HG03460 (cell line): ENCODE data around the gene HMG20A.

Experiments
- ATAC-seq: cut with Tn5 transposase; IDR thresholded peaks from one replicate; pipeline ENCODE4 v1.9.1; 2021; ENCODE audit not compliant: unreplicated experiment

The HMG20A gene

DNA sequence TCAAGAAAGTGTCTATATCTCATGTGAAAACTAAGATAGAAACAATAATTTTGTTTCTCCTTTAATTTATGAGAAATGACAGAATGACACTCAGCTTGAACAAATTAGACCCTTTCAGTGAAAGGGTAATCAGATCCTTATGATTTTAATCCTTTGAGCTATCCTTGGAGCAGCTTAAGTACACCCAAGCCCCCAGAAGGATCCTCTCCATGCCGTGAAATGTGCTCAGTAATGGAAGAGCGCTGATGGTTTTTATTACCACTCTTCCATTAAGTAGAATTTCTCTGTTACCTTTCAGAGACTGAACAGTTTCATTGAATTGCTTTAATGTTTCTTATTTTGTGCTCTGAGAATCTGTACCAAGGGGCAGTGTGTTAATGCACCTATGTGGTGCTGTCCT lies 54.3 kb downstream of the HMG20A start:
- ATAC-seq: no peak

DNA sequence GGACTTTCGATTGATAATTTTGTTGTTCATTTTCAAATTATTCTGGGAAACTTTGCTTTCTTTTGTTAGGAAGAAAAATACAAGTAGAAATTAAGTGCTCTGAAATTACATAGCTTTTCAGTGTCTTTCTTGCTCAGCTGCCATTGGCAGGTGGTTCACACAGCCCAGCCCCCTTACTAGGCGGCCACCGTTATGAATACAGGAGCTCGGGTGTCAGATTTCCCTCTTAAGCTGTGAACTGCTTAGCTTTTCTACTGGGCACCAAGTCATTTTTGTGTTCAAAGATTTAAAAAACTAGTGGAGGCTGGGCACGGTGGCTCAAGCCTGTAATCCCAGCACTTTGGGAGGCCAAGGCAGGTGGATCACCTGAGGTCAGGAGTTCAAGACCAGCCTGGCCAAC lies 55.2 kb downstream of the HMG20A start:
- no peak for ATAC-seq

DNA sequence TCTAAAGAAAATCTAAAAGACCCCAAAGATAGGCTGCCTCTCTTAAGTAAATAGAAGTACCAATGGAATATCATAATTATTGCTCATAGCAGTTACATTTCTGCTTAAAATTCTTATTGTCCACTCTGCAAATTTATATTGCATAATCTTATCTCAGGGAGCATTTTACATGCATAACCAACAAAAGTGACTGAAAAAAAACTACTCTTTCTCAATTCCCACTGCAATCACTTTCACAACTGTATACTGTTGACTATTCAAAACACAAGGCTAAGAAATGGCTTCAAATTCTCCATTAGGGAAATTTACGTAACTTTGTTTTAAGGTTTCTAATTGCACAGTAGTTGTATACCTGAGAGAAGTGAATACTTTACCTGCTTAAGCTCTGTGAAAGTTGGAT lies 56.3 kb downstream of the HMG20A start:
- no peak for ATAC-seq

DNA sequence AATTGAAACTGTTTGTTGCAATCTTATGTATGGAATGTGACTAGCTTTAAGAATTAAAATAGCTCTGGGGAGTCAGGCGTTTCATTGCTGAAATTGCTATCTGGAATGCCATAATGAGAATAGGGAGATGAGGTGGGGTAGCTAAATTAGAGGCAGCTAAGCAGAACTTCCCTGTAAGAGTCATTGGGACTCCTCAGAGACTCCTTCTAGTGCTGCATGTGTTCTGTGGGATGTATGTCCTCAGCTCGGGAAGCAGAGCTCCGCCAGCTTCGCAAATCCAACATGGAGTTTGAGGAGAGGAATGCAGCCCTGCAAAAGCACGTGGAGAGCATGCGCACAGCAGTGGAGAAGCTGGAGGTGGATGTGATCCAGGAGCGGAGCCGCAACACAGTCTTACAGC lies 57.4 kb downstream of the HMG20A start:
- ATAC-seq: no peak

DNA sequence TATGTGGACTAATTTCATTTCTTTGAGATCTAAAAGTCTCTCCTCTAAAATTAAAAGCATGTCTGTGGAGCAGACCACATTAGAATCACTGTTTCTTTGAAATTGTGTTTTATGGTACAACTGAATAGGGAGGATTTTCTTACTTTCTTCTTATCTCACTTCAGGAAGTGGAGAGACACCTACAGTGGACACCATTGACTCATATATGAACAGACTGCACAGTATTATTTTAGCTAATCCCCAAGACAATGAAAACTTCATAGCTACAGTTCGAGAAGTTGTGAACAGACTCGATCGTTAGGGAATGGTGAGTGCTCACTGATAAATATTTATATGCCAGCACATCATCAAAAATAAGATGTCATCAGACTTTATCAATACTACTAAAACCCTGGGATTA lies 58.3 kb downstream of the HMG20A start:
- no peak for ATAC-seq

DNA sequence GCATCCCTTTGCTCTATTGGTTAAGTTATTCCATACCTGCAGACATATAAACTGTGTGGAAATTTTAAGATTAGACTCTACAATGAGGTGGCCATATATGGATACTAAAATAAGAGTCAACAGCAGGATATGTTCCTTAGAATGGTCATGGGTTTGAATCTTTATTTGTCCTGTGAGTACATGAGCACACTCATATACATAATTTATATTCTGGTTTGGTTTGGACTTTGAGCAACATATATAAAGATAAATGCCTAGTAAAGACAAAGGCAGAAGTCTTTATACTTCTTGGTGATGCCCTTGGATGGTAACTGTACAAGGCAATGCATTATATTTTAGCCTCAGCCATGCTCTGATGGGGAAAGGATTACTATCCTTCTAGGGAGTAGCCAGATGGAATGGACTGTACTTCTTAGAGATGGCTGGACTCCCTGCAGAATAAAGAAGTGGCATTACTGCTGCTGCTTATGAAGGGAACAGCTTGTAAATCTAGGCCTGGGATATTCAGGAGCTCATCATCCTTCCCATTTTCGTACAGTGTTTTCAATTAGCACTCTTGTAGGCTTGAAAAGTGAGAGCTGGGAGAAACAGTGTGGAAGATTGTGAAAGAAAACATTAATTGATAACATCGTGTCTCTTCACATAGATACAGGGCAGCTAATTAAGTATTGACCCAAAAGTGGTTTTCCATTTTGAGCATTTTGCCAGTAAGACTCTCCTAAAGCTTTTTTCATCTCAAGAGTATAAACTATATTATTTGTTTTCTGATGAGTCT lies 60.4 kb downstream of the HMG20A start:
- no peak for ATAC-seq

DNA sequence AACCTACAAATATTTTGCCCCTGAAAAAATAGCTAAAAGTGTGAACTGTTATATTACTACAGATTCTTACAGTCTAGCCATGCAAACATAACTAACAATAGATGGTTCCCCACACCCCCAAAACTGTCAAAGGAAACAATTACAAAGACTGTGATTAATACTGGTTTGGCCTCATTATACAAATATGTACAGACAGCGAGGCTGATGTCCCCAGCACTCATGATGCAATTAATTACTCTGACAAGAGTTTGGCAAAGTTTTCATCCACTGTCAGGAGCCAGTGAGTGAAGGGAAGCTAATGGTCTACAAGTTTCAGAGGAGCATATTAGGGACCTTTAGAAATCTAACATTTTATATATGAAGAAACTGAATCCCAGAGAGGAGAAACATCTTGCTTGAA lies 61.0 kb downstream of the HMG20A start:
- no peak for ATAC-seq

DNA sequence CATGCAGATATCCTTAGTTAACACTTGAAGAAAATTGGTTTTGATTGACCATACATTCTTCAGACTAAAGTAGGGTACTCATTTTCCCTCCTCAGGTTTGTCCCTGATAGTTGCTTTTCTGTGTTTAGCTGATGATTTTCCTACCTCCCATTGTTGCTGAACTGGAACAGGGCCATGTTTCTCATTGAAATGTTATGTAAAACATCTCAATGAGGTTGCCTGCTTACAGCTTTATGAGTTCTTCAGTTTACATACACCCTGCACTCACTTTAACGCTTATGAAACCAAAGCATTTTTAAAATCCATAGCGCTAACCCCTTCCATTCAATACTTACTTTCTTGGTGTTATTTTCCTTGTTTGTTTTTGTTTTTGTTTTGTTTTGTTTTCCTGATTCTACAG lies 61.9 kb downstream of the HMG20A start:
- no peak for ATAC-seq

DNA sequence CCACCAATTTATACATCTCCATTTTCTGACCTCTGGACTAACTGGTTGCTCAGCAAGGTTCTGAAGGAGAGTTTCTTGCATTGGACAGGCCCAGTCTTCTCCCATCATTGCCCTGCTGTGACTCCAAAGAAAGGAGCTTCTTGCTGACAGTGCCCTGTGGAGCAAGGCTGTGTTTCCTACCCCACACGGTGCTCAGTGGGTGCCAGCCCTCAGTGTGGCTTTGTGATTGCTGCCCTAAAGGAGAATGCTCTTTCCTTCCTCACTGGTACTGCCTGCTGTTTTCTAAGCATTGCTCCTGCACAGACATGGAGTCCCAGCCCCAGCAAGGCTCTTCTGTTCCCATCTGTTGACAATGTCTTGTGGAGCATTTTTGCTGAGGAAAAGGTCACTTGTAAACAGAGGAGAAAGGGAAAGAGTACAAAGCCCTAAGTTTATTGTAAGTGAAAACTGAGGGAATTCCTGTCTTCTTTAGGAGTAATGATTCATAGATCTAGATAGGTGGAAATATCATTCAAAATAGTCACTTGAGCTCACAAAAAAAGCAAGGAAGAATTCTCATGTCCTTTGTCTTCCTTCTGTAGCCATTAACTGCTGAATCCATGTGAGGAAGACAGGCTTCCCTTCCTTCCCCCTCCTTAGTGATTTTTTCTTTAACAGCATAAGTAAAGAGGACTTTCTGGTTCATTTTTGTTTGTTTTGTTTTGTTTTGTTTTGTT lies 62.9 kb downstream of the HMG20A start:
- no peak for ATAC-seq

DNA sequence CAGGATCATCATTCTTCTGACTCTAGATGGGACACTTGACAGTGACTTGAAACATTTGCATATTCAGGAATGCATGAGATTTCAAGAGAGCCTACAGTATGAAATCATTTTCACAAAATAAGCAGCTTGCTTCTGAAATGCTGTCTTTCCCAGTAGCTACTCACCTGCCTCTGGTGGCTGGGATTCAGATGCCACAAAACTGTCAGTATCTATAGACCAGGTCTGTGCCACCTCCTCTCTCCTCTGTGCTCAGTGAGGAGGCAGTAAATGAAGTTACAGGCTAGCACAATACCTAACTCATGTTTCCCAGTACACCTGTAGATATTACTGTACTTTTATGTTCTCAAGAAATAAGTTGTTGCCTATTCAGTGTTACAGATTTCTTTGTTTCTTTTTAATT lies 64.3 kb downstream of the HMG20A start:
- no peak for ATAC-seq

DNA sequence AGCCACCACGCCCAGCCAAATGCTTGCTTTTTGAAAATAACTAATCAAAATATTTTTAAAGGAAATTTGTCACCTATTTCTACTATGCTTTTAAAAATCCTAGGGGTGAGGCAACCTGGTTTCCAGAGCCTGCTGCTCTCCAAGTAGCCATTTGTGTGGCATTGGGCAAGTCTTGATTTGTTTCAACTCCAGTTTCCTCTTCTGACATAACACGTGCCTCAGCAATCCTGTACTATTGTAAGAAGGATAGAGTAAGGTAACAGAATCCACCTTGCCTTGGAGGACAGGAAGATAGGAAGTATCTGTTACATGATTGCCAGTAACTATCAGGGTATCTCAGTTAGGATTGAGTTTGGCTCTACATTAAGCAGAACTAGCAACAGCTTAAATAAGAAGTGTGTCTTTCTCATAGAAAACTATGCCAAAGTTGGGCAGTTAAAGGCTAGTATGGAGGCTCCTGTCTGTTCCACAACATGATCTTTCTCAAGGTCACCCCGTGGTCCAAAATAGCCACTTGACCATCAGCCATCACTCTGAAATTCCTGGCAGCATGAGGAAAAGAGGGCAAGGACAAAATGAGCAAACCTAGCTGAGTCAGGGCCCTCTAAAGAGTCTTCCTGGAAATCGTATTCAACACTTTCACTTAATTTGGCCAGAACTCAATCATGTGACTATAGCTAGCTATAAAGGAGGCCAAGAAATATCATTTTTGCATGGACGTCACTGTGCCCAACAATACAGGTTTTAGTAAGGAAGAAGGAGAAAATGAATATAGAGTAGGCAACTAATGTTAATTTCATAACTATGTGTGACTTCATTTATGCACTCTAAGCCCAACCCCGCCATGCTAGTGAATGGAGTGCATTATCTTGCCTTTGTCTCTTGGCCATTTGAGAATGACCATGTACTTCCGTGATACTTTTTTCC lies 66.1 kb downstream of the HMG20A start:
- ATAC-seq: no peak

DNA sequence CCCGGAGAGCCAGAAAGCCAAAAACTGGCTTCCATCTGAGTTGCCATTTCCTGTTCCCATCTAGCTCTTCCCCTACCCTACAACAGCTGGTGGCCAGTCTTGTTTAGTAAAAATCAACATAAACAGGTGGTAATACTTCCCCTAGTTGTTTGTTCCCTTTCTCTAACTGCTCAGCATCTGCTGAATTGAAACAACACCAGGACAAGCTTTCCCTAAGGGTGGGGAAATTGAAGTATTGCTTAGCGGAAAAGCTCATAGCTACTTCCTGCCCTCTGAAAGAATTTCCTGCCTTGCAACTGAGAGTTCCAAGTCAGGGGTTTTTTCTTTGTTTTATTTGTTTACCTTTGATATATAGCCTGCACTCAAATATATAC lies 66.8 kb downstream of the HMG20A start:
- no peak for ATAC-seq

DNA sequence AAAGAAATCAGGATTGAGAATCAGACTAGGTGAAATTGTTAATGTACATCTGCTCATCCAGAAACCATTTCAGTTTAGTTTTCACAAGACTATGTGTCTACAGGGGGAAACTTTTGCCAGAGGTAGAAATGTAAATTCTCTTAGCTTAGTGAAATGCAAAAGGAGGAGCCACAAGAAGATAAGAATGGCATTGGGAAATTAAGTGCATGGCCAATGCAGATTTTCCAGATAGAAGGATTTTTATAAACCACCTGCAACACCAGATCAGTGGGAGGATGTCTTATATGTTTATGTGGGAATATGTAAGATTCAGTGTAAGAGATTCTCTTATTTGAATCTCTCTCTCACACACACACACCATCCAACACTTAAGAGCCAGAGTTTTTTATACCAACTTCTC lies 67.2 kb downstream of the HMG20A start:
- ATAC-seq: no peak

DNA sequence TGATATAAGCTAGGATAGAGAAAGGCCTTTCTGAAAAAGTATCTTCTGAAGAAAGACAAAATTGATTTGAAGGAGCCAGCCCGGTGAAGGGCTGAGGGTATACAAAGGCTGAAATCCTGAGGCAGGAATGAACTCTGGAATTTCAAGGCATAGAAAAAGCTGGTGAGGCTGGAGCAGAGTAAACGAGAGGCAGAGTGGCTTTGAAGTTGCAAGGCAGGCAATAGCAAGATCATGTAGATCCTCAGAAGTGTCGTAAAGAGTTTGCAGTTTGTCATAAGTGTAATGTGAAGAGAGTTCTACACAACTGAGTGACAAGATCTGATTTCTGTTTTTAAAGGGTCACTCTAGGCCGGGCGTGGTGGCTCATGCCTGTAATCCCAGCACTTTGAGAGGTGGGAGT lies 69.0 kb downstream of the HMG20A start:
- no peak for ATAC-seq

DNA sequence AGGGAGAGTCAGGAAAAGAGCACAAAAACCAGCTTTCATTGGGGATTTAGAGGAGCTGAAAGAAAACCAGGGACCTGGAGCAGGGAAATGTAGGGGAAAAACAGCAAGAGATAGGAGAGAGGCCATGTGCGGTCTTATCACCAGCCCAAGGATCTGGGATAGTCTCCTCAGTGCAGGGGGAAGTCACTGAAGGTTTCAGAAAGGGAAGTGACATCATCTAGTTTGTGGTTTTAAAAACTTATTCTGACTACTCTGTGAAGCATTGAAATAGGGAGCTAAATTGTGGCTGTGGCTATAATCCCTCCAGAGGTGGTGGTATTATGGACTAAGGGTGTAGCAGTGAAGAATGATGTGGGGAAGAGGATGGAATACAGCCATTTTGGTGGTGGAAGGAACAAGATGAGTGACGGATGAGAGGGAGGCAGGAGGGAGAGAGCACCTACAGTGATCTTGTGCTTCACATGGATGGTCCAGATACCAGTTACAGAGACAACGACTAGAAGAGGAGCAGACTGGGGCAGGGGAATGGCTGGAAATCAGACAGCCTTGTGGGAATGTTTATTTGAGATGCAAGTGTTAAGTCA lies 72.7 kb downstream of the HMG20A start:
- ATAC-seq: no peak

DNA sequence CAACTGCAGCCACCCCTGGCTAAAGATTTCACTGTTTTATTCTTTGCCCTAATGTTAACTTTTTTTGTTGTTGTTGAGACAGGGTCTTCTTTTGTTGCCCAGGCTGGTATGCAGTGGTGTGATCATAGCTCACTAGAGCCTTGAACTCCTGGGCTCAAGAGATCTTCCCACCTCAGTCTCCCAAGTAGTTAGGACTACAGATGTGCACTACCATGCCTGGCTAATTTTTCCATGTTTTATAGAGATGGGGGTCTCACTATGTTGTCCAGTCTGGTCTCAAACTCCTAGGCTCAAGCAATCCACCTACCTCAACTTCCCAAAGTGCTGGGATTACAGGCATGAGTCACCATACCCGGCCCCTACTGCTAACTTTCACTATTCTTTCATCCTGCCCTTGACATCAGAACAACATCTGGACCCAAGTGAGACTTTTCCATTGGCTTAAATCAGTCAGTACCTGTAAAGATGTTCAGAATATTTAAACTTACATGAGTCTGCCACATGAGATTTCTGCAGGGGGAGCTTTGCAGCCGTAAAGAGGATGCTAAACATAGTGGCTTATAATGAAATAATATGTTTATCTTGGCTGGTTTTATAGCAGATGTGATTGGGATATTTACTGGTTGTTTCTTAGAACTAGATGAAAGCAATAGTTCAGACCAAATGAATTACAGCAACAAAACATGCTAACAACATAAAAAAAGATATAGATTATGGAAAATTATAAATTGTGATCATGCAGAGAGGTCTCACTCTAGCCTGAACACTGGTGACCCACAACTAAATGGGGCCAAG lies 73.6 kb downstream of the HMG20A start:
- no peak for ATAC-seq

DNA sequence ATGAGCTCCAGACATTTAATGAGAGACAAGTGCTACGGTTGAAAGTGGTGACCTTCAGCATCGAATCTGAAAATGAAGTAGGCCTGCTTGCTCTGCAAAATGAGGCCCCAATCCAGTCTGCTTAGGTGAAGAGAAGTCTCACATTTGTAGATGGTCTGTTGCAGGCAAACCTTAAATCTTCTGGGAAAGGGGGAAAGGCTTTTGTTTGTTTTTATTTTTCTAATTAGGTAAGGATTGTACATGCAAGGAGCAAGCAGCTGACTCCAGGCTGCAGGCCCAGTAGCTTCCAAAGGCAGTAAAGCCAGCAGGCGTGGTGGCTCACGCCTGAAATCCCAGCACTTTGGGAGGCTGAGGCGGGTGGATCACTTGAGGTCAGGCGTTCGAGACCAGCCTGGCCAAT lies 74.3 kb downstream of the HMG20A start:
- no peak for ATAC-seq

DNA sequence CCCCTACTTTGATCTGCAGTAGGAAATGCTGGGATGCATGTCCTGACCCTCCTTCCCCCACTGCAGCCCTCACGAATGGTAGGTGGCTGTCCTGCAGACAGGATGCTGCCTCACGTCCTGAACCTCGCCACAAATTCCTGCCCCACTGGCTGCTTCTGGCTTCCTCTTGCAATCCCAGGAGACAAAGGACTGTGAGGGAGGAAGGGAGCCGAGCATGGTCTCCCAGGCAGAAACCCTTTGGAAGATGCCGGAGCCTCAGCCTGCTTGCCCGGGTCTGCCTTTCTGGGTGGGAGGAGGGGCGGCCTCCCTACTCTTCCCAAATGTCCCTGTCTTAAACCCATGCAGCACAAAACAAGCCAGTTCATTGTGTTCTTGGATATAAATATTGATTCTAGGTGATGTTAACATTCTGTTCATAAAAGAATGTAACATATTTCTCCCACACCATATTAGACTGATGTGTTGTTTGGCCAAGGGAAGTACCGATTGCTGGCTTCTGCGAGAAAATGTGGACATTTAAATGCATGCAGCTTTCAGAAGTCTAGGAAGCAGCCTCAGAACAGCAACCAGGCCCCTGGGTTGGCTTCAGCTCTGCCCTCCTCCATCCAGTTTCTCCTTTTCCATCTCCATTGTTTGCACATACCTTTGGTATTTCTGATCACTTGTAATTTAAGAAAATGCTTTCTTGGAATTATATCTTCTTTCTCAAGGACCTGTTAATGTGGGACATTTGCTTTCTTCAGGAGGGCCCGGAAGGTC lies 75.3 kb downstream of the HMG20A start:
- no peak for ATAC-seq

DNA sequence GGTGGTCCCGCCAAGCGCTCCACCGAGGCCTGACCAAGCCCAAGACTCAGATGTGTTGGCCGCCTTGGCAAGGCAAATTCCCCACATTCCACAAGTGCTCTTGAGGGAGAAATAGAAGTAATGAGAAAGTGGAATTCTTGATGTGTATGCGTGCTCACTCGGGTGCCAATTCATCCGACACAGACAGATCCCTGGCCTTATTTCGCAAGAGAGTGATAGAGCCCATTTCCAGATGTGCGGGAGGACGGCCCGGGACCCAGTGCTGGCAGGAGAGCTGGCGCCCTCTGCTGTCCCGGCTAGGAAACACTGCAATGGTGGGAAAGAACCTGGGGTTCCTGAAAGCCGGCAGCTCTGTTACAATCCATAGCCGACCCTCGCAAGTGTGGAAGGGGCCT lies 76.0 kb downstream of the HMG20A start:
- ATAC-seq: no peak
